Epithelial cell of prostate (primary cell): ENCODE measurements around the gene GRIN3B.
"Not testable (repeated sequence)": the region's sequence is repeated elsewhere in the genome, so short reads cannot be mapped to it uniquely, and the experiment has no call there.

Experiments used
- DNase-seq: peaks from one replicate; pipeline ENCODE4 v3.0.0-alpha.2; 2011; ENCODE audit warnings: low read depth, low spot score
- H3K27ac ChIP-seq: fragments of 450-650 bp; 2 replicates; pipeline ENCODE4 v1.5.1; 2017; ENCODE audit warnings: mild to moderate bottlenecking

Gene GRIN3B

DNA sequence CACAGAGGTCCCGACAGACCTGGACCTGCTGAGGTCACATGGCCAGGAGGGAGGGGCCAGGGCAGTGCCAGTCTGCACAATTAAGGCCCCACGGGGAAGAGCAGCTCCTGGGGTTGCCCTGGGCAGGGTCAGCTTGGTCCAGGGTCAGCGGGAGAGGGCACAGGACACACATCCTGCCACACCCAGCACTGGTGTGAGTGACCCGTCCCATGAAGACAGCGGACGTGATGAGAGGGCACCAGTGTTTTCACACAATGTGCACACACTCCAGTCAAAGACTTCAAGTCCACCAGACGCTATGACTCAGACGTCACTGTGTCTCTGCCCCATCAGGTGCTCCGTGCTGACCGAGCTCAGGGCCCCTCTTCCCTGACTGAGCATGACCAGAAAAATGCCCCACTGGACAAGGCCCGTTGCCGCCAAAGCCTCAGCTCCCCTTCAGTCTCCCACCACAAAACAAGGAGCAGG lies 16.5 kb downstream of the GRIN3B start:
- peak overlapping the region; percentile 81 for H3K27ac ChIP-seq
- no peak for DNase-seq

DNA sequence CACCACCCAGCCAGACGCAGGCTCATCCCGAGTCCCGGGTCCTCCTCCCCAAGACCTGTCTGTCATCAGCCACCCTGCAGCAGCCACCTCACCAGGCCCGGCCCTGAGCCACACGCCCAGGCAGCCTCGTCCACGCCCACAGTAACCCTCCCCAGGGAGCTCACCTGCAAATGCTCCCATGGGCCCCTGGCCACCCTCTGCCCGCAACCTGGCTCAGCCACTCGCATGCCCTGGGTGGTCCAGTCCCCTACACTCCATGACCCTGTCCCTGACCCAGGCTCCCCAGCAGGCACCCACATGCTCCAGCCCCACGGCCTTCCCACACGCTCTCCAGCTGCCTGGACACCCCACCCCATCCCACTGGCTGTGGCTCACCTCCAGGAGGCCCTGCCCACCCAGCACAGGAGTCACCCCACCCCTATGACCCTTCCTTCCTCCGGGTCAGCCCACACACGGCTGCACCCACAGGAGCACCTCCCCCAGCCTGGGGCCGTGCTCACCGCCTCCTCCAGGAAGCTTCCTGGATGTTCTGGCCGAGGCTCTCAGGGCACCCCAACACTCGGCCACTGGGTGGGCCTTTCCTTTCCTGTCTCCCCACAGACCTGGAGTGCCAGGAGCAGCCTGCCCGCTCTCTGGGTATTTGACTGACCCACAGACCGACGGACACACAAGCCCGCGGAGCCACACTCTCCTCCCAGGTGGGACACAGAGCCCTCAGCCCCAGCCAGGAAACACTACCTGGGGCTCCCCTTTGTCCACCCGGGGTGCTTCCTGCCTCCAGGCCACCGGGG lies 17.1 kb downstream of the GRIN3B start:
- peak overlapping the region; percentile 81 for H3K27ac ChIP-seq
- no peak for DNase-seq

GRCh38 chr19:1017906-1018305 lies 17.7 kb downstream of the GRIN3B start:
- peak overlapping the region; percentile 81 for H3K27ac ChIP-seq
- DNase-seq = no peak

- peak overlapping the region; percentile 81 for H3K27ac ChIP-seq
- no peak for DNase-seq
These were observed 18.2 kb downstream of the GRIN3B start for GRCh38 chr19:1018393-1018792.

DNA sequence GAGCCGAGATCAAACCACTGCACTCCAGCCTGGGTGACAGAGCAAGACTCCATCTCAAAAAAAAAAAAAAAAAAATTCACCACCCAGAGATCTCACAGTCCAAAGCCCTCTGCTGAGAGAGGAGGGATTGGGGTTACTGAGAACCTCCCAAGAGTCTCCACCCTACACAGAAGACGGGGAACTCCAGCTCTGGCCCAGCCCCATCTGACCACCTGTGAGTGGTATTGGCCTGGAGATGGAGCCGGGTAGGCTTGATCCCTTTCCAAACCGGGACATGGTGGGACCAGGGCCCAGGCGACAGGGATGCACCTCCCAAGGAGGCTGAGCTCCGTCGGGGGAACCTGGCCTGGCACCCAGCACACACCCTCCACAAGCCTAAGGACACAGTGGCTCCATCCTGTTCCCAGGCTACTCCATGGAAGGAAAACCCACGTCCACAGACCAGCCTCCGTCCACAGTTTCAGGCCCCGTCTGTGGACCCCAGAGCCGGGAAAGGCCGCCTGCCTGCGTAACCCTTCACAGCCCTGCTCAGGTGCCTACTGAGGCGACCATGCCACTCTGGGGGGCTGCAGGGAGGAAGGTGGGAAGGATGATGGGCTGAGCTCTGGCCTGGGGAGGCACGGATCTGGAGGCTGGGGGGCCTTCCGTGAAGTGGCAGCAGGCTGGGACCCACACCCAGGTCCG lies 18.9 kb downstream of the GRIN3B start:
- peak overlapping the region; percentile 81 for H3K27ac ChIP-seq
- no peak for DNase-seq

DNA sequence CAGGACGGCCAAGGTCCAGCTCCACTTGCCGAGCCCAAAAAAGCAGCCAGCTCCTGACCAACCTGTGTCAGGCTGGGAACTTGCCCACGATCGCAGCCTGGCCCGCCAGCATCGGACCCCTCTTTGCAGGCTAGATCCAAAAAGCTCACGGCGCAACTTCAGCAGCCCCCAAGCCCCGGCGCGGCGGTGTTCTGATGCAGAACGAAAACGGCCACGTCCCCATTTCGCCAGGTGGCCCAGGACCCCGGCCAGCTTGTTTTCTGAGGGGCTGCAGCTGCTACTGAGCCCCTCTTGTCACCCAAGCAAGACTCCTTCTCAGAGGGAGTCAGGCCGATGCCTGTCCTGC lies 19.4 kb downstream of the GRIN3B start:
- DNase-seq = no peak
- peak overlapping the region; percentile 70 for H3K27ac ChIP-seq

GRCh38 chr19:1019980-1020867 lies 20.0 kb downstream of the GRIN3B start:
- H3K27ac ChIP-seq = peak overlapping the region; percentile 70
- DNase-seq = no peak

DNA sequence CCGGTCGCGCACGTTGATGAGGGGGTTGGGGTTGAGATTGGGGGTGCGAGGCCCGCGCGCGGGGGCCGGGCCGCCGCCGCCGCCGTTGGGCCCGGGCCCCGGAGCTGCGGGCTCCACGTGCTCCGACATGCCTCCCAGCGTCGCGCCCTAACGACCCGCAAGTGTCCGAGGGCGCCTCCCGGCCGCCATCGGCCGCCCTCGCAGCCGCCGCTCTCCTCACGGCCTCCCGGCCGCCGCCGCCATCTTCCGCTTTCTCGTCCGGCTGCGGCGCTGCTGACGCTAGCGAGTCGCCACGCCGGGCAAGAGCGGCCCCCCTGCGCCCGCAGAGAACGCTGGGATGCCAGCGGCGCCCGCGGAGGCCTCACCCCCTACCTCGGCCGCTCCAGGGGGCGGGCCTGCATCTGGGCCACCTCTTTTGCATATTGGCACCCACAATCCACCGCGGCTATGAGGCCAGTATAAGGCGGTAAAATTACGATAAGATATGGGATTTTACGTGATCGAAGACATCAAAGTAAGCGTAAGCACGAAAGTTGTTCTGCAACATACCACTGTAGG lies 20.7 kb downstream of the GRIN3B start, which contains the start of gene TMEM259:
Gene TMEM259, minus strand, starts transcription at position 256 of the 558 bp plus-strand sequence. Its CDS starts 127 bp downstream, at position 129.
- DNase-seq = peak; percentile 80
- peak within 1 kb of the TSS; percentile 70 for H3K27ac ChIP-seq

- not testable (repeated sequence) for H3K27ac ChIP-seq, DNase-seq
These were observed 23.6 kb downstream of the GRIN3B start for GRCh38 chr19:1023883-1024188.

DNA sequence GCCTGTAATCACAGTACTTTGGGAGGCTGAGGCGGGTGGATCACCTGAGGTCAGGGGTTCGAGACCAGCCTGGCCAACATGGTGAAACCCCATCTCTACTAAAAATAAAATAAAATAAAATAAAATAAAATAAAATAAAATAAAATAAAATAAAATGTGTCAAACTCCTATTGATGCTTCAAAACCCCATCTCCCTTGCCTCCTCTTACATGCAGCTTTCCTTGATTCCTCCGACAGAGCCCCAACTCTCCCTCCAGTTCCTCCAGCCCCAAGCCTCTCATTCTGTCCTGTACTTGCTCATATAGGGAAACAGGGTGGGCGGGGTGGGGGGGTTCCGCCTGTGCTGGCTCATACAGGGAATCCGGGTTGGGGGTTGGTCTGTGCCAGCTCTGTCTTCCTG lies 24.9 kb downstream of the GRIN3B start:
- not testable (repeated sequence) for H3K27ac ChIP-seq, DNase-seq

- H3K27ac ChIP-seq = peak within 1 kb of the TSS; percentile 96
- DNase-seq = no peak
These were observed 26.0 kb downstream of the GRIN3B start, which contains the start of gene CNN2 for GRCh38 chr19:1025960-1026782. CNN2 (plus strand) TSS chr19:1026608; CDS start chr19:1026662, 54 bp downstream.

GRCh38 chr19:1026783-1027649 lies 26.8 kb downstream of the GRIN3B start:
- DNase-seq = no peak
- H3K27ac ChIP-seq = peak overlapping the region; percentile 96

DNA sequence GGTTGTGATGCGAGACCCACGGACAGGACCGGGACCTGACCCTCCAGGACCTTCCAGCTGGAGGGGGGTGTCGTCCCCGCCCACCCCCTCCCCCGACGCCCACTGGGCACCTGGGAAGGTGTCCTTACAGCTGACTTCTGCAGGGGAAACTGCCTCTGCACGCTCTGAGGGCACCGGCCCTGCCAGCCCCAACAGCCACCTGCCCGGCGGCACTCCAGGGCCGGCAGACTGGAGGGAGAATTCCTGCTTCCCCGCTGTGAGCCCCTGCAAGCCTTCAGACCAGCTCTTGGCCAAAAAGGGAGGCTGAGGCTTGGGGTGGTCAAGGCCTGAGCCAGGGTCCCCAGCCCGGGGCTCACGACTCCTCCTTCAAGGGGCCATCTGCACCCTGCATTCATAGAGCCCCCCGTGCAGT lies 27.4 kb downstream of the GRIN3B start:
- H3K27ac ChIP-seq = peak overlapping the region; percentile 96
- DNase-seq = no peak

DNA sequence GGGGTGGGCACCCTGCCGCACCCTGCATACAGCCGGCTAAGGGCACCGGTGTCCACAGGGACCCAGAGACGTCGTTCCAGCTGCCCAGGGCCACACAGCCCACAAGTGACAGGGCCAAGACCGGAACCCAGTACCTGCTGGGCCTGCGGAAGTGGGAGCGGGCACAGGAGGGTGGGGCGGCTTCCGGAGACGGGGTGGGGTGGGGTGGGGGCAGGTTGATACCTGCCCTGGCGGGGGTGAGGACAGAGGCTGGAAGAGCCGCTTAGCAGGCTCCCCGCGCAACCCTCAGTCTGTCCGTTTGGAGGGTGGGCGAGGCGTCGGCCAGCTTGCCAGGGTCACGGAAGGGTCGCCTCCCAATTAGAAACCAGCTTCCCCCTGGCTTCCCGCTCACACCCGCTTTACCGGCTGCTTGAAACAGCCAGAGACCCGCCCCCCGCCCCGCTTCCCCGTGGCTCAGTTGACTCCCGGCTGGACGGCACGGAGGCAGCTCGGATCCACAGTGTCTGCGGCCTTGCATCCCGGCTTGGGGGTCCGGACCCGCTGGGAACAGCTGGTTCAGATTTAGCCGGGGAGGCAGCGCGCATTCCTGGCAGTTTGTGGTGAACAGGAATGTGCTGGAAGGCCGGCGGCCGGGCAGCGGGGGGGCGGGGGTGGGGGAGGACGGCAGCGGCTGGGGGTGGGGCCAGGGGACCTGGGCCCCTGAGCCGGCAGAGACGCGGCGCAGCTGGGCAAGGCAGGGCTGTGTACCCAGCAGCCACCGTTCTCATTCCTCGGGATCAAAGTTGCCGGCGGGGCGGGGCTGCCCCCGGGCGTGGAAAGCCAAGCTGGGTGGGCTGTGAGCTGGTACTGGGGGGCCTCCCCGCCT lies 28.1 kb downstream of the GRIN3B start:
- H3K27ac ChIP-seq = peak overlapping the region; percentile 96
- DNase-seq = no peak

GRCh38 chr19:1032264-1032867 lies 32.1 kb downstream of the GRIN3B start:
- no peak overlapping the region for H3K27ac ChIP-seq
- no peak for DNase-seq

DNA sequence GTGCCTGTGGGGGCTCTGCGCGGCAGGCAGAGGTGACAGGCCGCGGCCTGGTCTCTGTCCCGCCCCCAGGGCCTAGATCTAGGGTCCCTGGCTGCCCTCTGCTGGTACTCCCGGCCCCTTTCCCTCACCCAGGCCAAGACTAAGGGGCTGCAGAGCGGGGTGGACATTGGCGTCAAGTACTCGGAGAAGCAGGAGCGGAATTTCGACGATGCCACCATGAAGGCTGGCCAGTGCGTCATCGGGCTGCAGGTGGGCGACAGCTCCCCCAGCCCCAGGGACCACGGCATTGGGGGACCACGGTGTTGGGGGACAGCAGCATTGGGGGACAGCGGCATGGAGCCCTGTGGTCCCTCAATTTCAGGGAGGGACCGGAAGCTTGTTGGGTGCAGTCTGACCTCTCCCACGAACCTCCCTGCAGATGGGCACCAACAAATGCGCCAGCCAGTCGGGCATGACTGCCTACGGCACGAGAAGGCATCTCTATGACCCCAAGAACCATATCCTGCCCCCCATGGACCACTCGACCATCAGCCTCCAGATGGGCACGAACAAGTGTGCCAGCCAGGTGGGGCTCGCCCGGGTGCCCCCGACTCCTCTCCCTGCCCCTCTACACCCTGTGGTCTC lies 35.9 kb downstream of the GRIN3B start:
- DNase-seq = no peak
- no peak overlapping the region for H3K27ac ChIP-seq

DNA sequence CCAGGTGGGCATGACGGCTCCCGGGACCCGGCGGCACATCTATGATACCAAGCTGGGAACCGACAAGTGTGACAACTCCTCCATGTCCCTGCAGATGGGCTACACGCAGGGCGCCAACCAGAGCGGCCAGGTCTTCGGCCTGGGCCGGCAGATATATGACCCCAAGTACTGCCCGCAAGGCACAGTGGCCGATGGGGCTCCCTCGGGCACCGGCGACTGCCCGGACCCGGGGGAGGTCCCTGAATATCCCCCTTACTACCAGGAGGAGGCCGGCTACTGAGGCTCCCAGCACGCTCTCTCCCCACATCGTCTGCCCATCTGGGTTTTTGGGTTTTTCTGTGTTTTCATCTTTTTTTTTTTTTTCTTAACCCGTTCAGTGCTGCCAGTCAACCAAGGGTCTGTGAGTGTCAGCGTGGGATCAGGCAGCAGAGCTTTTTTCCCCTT lies 37.4 kb downstream of the GRIN3B start:
- DNase-seq = no peak
- peak overlapping the region; percentile 66 for H3K27ac ChIP-seq
